H1 (cell line): ENCODE measurements around the gene CDC73. TPM values are rescaled to one million over a fixed set of nuclear protein-coding genes. Genes with fewer than 3 reads are reported as not detected.

Source experiments
- CTCF ChIA-PET: fragments of 300-600 bp; sonication (Branson Sonifier 250); formaldehyde crosslinking; loops from one replicate; lab custom pipeline; 2021; ENCODE audit not compliant: partially characterized antibody; lab: Charles Lee
- POLR2A ChIA-PET: fragments of 300-600 bp; sonication (Branson Sonifier 250); formaldehyde crosslinking; loops from one replicate; lab custom pipeline; 2021; ENCODE audit warnings: inconsistent platforms; ENCODE audit not compliant: partially characterized antibody; lab: Charles Lee
- DNase-seq, 2 experiments: peaks; one replicate each; pipeline versions ENCODE4 v3.0.0 to v3.0.0-alpha.2; 2010 to 2022; ENCODE audit warnings: low spot score in 2 of 2, low read depth in 1 of 2, mixed read lengths in 1 of 2
- FAIRE-seq: peaks from 2 replicates; lab custom pipeline; 2011; peaks lifted over from hg19 to GRCh38; lab: Jason Lieb, UNC
- H2AFZ ChIP-seq: 2 replicates; pipeline ENCODE4 v1.8.1; 2012; ENCODE audit warnings: low read length, inconsistent platforms
- H2AK5ac ChIP-seq: 2 replicates; pipeline ENCODE4 v1.6.1; 2013; ENCODE audit warnings: low read depth, low read length
- H2BK120ac ChIP-seq: replicated peaks from 2 replicates; pipeline ENCODE3; 2013; ENCODE audit warnings: low read depth, low read length, inconsistent platforms
- H2BK12ac ChIP-seq: 2 replicates; pipeline ENCODE4 v1.6.1; 2013; ENCODE audit warnings: low read depth, low read length
- H2BK15ac ChIP-seq: 2 replicates; pipeline ENCODE4 v1.6.1; 2013; ENCODE audit warnings: low read length
- H2BK20ac ChIP-seq: 2 replicates; pipeline ENCODE4 v1.6.1; 2013; ENCODE audit warnings: low read length
- H2BK5ac ChIP-seq: 2 replicates; pipeline ENCODE4 v1.6.1; 2013; ENCODE audit warnings: low read depth, low read length
- H3K14ac ChIP-seq: 2 replicates; pipeline ENCODE4 v1.6.1; 2013; ENCODE audit warnings: inconsistent platforms; ENCODE audit not compliant: insufficient read length
- H3K18ac ChIP-seq: 2 replicates; pipeline ENCODE4 v1.6.1; 2013; ENCODE audit warnings: low read length; ENCODE audit errors: extremely low read depth
- H3K23ac ChIP-seq: 2 replicates; pipeline ENCODE4 v1.6.1; 2013; ENCODE audit warnings: inconsistent platforms; ENCODE audit not compliant: insufficient read length
- H3K23me2 ChIP-seq: 2 replicates; pipeline ENCODE4 v1.6.1; 2013; ENCODE audit warnings: low read depth, low read length
- H3K27ac ChIP-seq: 2 replicates; pipeline ENCODE4 v1.6.1; 2011; ENCODE audit warnings: low read depth, low read length, inconsistent platforms
- H3K27me3 ChIP-seq, 4 experiments: replicated peaks in 1 of 4; 1 replicate in 1 of 4; 2 replicates in 3 of 4; pipeline versions ENCODE4 v1.6.1 to v1.8.1; 2011 to 2013; ENCODE audit warnings: low read length in 3 of 4, mild to moderate bottlenecking in 3 of 4, inconsistent platforms in 2 of 4, mixed read lengths in 2 of 4, moderate library complexity in 1 of 4; ENCODE audit not compliant: control insufficient read depth in 3 of 4, insufficient read depth in 3 of 4; ENCODE audit errors: extremely low read depth in 1 of 4
- H3K36me3 ChIP-seq, 4 experiments: 2 replicates each; pipeline versions ENCODE4 v1.6.1 to v1.8.1; 2011 to 2013; ENCODE audit warnings: mild to moderate bottlenecking in 4 of 4, low read length in 3 of 4, moderate library complexity in 2 of 4, control low read depth in 1 of 4, inconsistent platforms in 1 of 4; ENCODE audit not compliant: insufficient read depth in 4 of 4, control insufficient read depth in 2 of 4
- H3K4ac ChIP-seq: replicated peaks from 2 replicates; pipeline ENCODE3; 2013; ENCODE audit warnings: low read length, low read depth, mixed read lengths, inconsistent platforms; ENCODE audit not compliant: insufficient read length
- H3K4me1 ChIP-seq, 4 experiments: replicated peaks in 1 of 4; 1 replicate in 1 of 4; 2 replicates in 3 of 4; pipeline versions ENCODE4 v1.6.1 to v1.8.1; 2011 to 2013; ENCODE audit warnings: low read length in 3 of 4, inconsistent platforms in 2 of 4, mixed read lengths in 1 of 4; ENCODE audit not compliant: insufficient read depth in 4 of 4, control insufficient read depth in 3 of 4
- H3K4me2 ChIP-seq, 2 experiments: 2 replicates each; pipeline versions ENCODE4 v1.6.1 to v1.8.1; 2011 to 2013; ENCODE audit warnings: low read depth in 2 of 2, low read length in 2 of 2, control low read depth in 1 of 2, inconsistent platforms in 1 of 2, mild to moderate bottlenecking in 1 of 2; ENCODE audit not compliant: insufficient read depth in 1 of 2
- H3K4me3 ChIP-seq, 4 experiments: fragments of 200-600, 300-600 bp in 1 of 4; sonication (generic), shearing (Covaris generic), sonication (Bioruptor Twin) in 1 of 4; 2 replicates each; pipeline versions ENCODE4 v1.5.1 to v1.8.1; 2011 to 2016; ENCODE audit warnings: low read length in 4 of 4, low read depth in 3 of 4, control low read depth in 2 of 4, inconsistent platforms in 2 of 4, mild to moderate bottlenecking in 2 of 4, mixed read lengths in 1 of 4, moderate library complexity in 1 of 4; ENCODE audit not compliant: insufficient read depth in 2 of 4; ENCODE audit errors: extremely low read depth in 1 of 4
- H3K56ac ChIP-seq: replicated peaks from 2 replicates; pipeline ENCODE3; 2013; ENCODE audit warnings: low read depth, mild to moderate bottlenecking, mixed read lengths, low read length, inconsistent platforms; ENCODE audit not compliant: insufficient read length
- H3K79me1 ChIP-seq: 2 replicates; pipeline ENCODE4 v1.6.1; 2013; ENCODE audit warnings: low read depth, low read length, control low read depth
- H3K79me2 ChIP-seq, 2 experiments: 2 replicates each; pipeline versions ENCODE4 v1.6.1 to v1.8.1; 2012 to 2013; ENCODE audit warnings: low read length in 2 of 2, mild to moderate bottlenecking in 2 of 2, inconsistent platforms in 1 of 2; ENCODE audit not compliant: insufficient read depth in 2 of 2, control insufficient read depth in 1 of 2
- H3K9ac ChIP-seq, 4 experiments: replicated peaks in 1 of 4; 1 replicate in 1 of 4; 2 replicates in 3 of 4; pipeline versions ENCODE4 v1.6.1 to v1.8.1; 2011 to 2013; ENCODE audit warnings: low read depth in 3 of 4, low read length in 3 of 4, control low read depth in 2 of 4, mild to moderate bottlenecking in 2 of 4, moderate library complexity in 2 of 4, inconsistent platforms in 1 of 4; ENCODE audit errors: extremely low read depth in 1 of 4
- H3K9me3 ChIP-seq, 2 experiments: 2 replicates each; pipeline versions ENCODE4 v1.6.1 to v1.8.1; 2012 to 2013; ENCODE audit warnings: mild to moderate bottlenecking in 2 of 2, moderate library complexity in 2 of 2, control low read depth in 1 of 2, inconsistent platforms in 1 of 2, low read depth in 1 of 2, low read length in 1 of 2, mixed read lengths in 1 of 2; ENCODE audit not compliant: insufficient read depth in 2 of 2
- H4K20me1 ChIP-seq, 2 experiments: replicated peaks in 1 of 2; 2 replicates each; pipeline versions ENCODE3 to v1.8.1; 2011 to 2013; ENCODE audit warnings: inconsistent platforms in 2 of 2, low read length in 2 of 2, mild to moderate bottlenecking in 1 of 2; ENCODE audit not compliant: insufficient read depth in 2 of 2, control insufficient read depth in 1 of 2
- H4K5ac ChIP-seq: 2 replicates; pipeline ENCODE4 v1.6.1; 2013; ENCODE audit warnings: low read length, low read depth, mixed read lengths, inconsistent platforms; ENCODE audit not compliant: insufficient read length
- H4K8ac ChIP-seq: 2 replicates; pipeline ENCODE4 v1.8.0; 2013; ENCODE audit warnings: mild to moderate bottlenecking, moderate library complexity, low read length, inconsistent platforms; ENCODE audit not compliant: insufficient read depth; ENCODE audit errors: extremely low read depth
- H4K91ac ChIP-seq: replicated peaks from 2 replicates; pipeline ENCODE3; 2013; ENCODE audit warnings: low read length, mixed read lengths, inconsistent platforms; ENCODE audit not compliant: insufficient read length
- ASH2L ChIP-seq: fragments of 200-600, 300-600 bp; sonication (generic); IDR thresholded peaks from one replicate; pipeline ENCODE4 v1.7.1; 2017; ENCODE audit warnings: low read length
- EGR1 ChIP-seq: IDR thresholded peaks from 2 replicates; pipeline ENCODE4 v1.6.1; 2011; ENCODE audit warnings: low read depth, low read length, borderline replicate concordance
- JUND ChIP-seq: IDR thresholded peaks from 2 replicates; pipeline ENCODE4 v1.6.1; 2011; ENCODE audit warnings: mild to moderate bottlenecking, improper control_type of control experiment, low read length
- KDM1A ChIP-seq: fragments of 200-600, 300-600 bp; sonication (generic); IDR thresholded peaks from 2 replicates; pipeline ENCODE4 v1.7.1; 2016; ENCODE audit warnings: mild to moderate bottlenecking, low read length, borderline replicate concordance
- SAP30 ChIP-seq: fragments of 300-600 bp; sonication (generic); IDR thresholded peaks from 2 replicates; pipeline ENCODE4 v1.7.1; 2012; ENCODE audit warnings: low read length, moderate library complexity, mild to moderate bottlenecking, inconsistent platforms; ENCODE audit not compliant: insufficient read depth, insufficient replicate concordance
- SIX5 ChIP-seq: IDR thresholded peaks from 2 replicates; pipeline ENCODE4 v1.6.1; 2011; ENCODE audit warnings: mild to moderate bottlenecking, low read depth, low read length
- ZNF274 ChIP-seq: IDR thresholded peaks from 2 replicates; pipeline ENCODE4 v1.7.0; 2012; ENCODE audit warnings: low read length, borderline replicate concordance; ENCODE audit errors: extremely low read depth
- WGBS, 2 experiments: shearing (Covaris generic) in 1 of 2; methylation state at CpG; one replicate each; pipeline versions ENCODE4 v1.1.6 to v1.1.7; 2013 to 2015; ENCODE audit warnings: low lambda C conversion rate in 2 of 2, mixed read lengths in 2 of 2, inconsistent platforms in 1 of 2, low coverage in 1 of 2, missing lambda C conversion rate in 1 of 2; ENCODE audit not compliant: insufficient replicate concordance in 2 of 2, insufficient coverage in 1 of 2, insufficient read length in 1 of 2; ENCODE audit errors: extremely low coverage in 1 of 2, missing lambda C conversion rate in 1 of 2; 5-methylcytosine and 5-hydroxymethylcytosine counted together
- polyA plus RNA-seq, 7 experiments: library from polyadenylated mRNA; depleted of rRNA in 3 of 7; stranded (reverse) in 5 of 7; unstranded in 2 of 7; fragments of >200 nt in 5 of 7; fragments of 200-250 nt in 2 of 7; gene quantifications; 1 replicate in 5 of 7; 2 replicates in 1 of 7; 4 replicates in 1 of 7; pipeline versions ENCODE4 v1.2.1 to v1.2.3, GENCODE V29; 2011 to 2013; ENCODE audit warnings: missing spikeins in 2 of 7, mixed read lengths in 2 of 7
- total RNA-seq: library from RNA; stranded (reverse); fragmentation: NEBNext Ultra II Directional; extraction: Animal tissue kit (Norgen Biotek cat#: 25700); gene quantifications from 2 replicates; pipeline ENCODE4 v1.2.1, GENCODE V29; 2021
- TF ChIP-seq, protein P1 (sequence below): IDR thresholded peaks from 2 replicates; pipeline ENCODE4 v1.6.1; 2011; ENCODE audit warnings: low read depth, mild to moderate bottlenecking, low read length; ENCODE audit not compliant: insufficient read depth

CDC73 gene
- total and polyA plus RNA-seq, 2 of the 8 experiments (the other 6 are each of a cell fraction or from before 2014, with no cell fraction given), result 9.8 to 64.0 TPM

DNA sequence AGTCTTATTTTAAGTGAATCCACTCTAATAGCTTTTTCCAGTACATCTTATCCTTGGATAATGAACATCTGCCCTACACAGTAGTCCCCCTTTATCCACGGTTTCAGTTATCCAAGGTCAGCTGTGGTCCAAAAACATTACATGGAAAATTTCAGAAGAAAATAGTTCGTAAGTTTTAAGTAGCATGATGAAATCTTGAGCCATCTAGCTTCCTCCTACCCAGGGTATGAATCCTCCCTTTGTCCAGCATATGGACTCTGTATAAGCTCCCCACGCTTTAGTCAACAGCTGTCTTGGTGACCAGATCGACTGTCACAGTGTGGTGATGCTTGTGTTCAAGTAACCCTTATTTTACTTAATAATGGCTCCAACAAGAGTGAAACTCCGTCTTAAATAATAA lies 19.2 kb upstream of the CDC73 start:
- Histone ChIP-seq H3K27ac (no peak overlapping the region), H4K91ac (no peak overlapping the region), H3K36me3 (peaks cover 2 to 6% (median 4%) of the 10 kb centered on the region in 4 experiments; a peak in 4 of 8 replicates), H4K5ac (no peak overlapping the region), H3K4me3 (no peak overlapping the region), H3K9me3 (no peaks in the 10 kb centered on the region), H3K23ac (no peak overlapping the region), H2AFZ (no peak overlapping the region), H2BK15ac (no peak overlapping the region), H3K18ac (no peak overlapping the region), H3K56ac (no peak overlapping the region), H3K9ac (no peak overlapping the region), H4K20me1 (peaks cover 0 to 2% of the 10 kb centered on the region in 2 experiments), H3K23me2 (peaks cover 9% of the 10 kb centered on the region), H3K14ac (no peak overlapping the region), H4K8ac (no peak overlapping the region), H3K79me2 (no peaks in the 10 kb centered on the region), H3K79me1 (no peaks in the 10 kb centered on the region), H3K4me1 (peaks cover 0 to 5% (median 2%) of the 10 kb centered on the region in 4 experiments; a peak in 4 of 7 replicates), H3K4ac (no peak overlapping the region), H2BK120ac (no peak overlapping the region), H2BK5ac (no peak overlapping the region), H3K27me3 (peaks cover 0 to 11% (median 3%) of the 10 kb centered on the region in 4 experiments; a peak in 3 of 7 replicates), H2AK5ac (no peak overlapping the region), H2BK12ac (no peak overlapping the region), H2BK20ac (no peak overlapping the region), H3K4me2 (no peak overlapping the region)
- TF ChIP-seq, protein P1, sequence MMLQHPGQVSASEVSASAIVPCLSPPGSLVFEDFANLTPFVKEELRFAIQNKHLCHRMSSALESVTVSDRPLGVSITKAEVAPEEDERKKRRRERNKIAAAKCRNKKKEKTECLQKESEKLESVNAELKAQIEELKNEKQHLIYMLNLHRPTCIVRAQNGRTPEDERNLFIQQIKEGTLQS, result no peak
- TF ChIP-seq EGR1 (no peak), ASH2L (no peak), ZNF274 (no peak), SIX5 (no peak), JUND (no peak), SAP30 (no peak), KDM1A (no peak)
- FAIRE-seq (no peak), DNase-seq (no peak)
- POLR2A ChIA-PET, result interaction anchor here (0.9 to 5.2 kb wide), 2 partner anchors 10 to 44 kb away, joined by 3 to 21 read pairs; partner anchors contain the start of genes RO60 and UCHL5
- CTCF ChIA-PET, result interaction anchor here (1.3 kb wide), 1 partner anchor 18 kb away, joined by 3 read pairs; no protein-coding TSS in a partner anchor
- WGBS, 2 experiments, result 91% methylated on average over 5 of the region's 5 CpGs; no CpG with 5 or more reads in 1 of the 2 experiments
